ENCODE measurements around the gene NTNG2. TPM values are rescaled to one million over a fixed set of nuclear protein-coding genes. Genes with fewer than 3 reads are reported as not detected.

The NTNG2 gene
- total RNA-seq, 1 donor from 2014 or later, result 2.5 TPM

DNA sequence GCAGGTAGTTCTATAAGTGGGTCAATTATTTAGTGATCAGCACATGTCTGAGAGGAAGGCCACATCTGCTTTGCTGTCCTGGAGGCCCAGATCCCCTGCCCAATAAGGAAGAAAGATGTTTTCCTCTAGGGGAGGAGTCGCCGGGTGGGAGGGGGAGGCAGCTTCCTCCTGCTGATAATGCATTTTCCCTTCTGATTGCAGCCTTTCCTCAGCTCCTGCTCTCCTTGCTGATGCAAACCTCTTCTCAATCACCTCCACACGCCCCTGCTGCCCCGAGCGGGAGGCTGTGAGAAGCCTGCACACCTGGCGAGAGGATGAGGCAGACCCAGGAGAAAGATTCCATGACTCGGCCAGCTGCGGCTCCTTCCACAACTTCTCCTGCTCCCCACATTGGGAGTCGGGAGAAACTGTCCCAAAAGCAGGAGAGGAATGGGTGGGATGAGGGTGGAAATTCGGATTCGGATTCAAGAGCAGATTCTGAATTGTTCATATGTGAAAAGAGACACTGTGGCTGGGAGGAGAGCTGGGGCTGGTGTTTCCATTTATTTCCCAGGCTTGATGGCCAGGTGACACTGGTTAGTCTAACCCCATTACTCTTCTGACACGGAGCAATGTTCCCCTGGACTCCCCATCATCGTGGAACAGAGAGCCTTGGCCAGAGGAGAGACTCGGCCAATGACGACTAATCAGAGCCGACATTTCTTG, 6.8 kb upstream of the NTNG2 start:
- no peak overlapping the region for H3K4me3 ChIP-seq (ENCODE audit: insufficient read depth, low read depth, low read length)
- Mint-ChIP-seq H3K9me3 (ENCODE audit: unreplicated experiment) (no peaks in the 10 kb centered on the region), H3K4me1 (ENCODE audit: low read depth, unreplicated experiment) (no peaks in the 10 kb centered on the region), H3K4me3 (ENCODE audit: unreplicated experiment) (no peak overlapping the region), H3K27me3 (ENCODE audit: low read depth, unreplicated experiment) (peaks cover 91% of the 10 kb centered on the region), H3K36me3 (ENCODE audit: low read depth, unreplicated experiment) (no peaks in the 10 kb centered on the region), H3K27ac (ENCODE audit: unreplicated experiment) (no peak overlapping the region)
- H2AFZ ChIP-seq (ENCODE audit: low read depth, low read length), result no peak overlapping the region
- no peaks in the 10 kb centered on the region for H3K79me2 ChIP-seq (ENCODE audit: insufficient read depth, low read length)
- no peak for FAIRE-seq
- H3K9me3 ChIP-seq (ENCODE audit: insufficient read depth, low read depth, low read length), result no peaks in the 10 kb centered on the region
- no peak overlapping the region for H3K9ac ChIP-seq (ENCODE audit: low read length)
- no peak overlapping the region for H3K27ac ChIP-seq (ENCODE audit: low read depth, low read length)
- DNase-seq (ENCODE audit: low read depth), result no peak
- H3K27me3 ChIP-seq (ENCODE audit: insufficient read depth, low read length), result peaks cover 58% of the 10 kb centered on the region
- no peaks in the 10 kb centered on the region for H3K4me1 ChIP-seq (ENCODE audit: insufficient read depth, low read length)
- H3K36me3 ChIP-seq (ENCODE audit: insufficient read depth, low read length), result no peaks in the 10 kb centered on the region
- H3K4me2 ChIP-seq (ENCODE audit: low read length), result no peak overlapping the region
- TF ChIP-seq, protein P1, sequence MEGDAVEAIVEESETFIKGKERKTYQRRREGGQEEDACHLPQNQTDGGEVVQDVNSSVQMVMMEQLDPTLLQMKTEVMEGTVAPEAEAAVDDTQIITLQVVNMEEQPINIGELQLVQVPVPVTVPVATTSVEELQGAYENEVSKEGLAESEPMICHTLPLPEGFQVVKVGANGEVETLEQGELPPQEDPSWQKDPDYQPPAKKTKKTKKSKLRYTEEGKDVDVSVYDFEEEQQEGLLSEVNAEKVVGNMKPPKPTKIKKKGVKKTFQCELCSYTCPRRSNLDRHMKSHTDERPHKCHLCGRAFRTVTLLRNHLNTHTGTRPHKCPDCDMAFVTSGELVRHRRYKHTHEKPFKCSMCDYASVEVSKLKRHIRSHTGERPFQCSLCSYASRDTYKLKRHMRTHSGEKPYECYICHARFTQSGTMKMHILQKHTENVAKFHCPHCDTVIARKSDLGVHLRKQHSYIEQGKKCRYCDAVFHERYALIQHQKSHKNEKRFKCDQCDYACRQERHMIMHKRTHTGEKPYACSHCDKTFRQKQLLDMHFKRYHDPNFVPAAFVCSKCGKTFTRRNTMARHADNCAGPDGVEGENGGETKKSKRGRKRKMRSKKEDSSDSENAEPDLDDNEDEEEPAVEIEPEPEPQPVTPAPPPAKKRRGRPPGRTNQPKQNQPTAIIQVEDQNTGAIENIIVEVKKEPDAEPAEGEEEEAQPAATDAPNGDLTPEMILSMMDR (IDR thresholded peaks at IDR 0.05; ENCODE audit: insufficient read depth, low read depth, low read length), result no peak
- TF ChIP-seq EZH2 (IDR thresholded peaks at IDR 0.05; ENCODE audit: insufficient read depth, low read length), result no peak
- no peaks in the 10 kb centered on the region for H4K20me1 ChIP-seq (ENCODE audit: insufficient read depth, low read length)

DNA sequence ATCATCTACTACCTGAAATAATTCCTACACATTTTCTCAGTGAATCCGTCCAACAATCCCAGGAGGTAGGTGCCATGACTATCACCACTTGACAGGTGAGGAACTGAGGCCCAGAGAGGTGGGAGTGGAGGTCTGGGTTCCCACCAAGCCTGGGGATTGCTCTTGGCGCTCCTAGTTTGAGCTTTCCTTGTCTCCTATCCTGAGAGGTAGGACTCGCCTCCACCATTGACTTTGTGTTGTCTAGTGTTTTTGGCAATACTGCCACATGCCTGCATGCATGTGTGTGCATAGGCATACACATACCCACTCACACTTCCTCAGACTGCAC, 6.3 kb upstream of the NTNG2 start:
- DNase-seq (ENCODE audit: low read depth) (no peak), FAIRE-seq (no peak)
- Mint-ChIP-seq H3K4me3 (ENCODE audit: unreplicated experiment) (no peak overlapping the region), H3K27me3 (ENCODE audit: low read depth, unreplicated experiment) (peaks cover 91% of the 10 kb centered on the region), H3K9me3 (ENCODE audit: unreplicated experiment) (no peaks in the 10 kb centered on the region), H3K36me3 (ENCODE audit: low read depth, unreplicated experiment) (no peaks in the 10 kb centered on the region), H3K27ac (ENCODE audit: unreplicated experiment) (no peak overlapping the region), H3K4me1 (ENCODE audit: low read depth, unreplicated experiment) (no peaks in the 10 kb centered on the region)
- Histone ChIP-seq H3K79me2 (ENCODE audit: insufficient read depth, low read length) (no peaks in the 10 kb centered on the region), H3K9ac (ENCODE audit: low read length) (no peak overlapping the region), H3K27ac (ENCODE audit: low read depth, low read length) (no peak overlapping the region), H4K20me1 (ENCODE audit: insufficient read depth, low read length) (no peaks in the 10 kb centered on the region), H2AFZ (ENCODE audit: low read depth, low read length) (no peak overlapping the region), H3K4me1 (ENCODE audit: insufficient read depth, low read length) (peaks cover 1% of the 10 kb centered on the region), H3K9me3 (ENCODE audit: insufficient read depth, low read depth, low read length) (no peaks in the 10 kb centered on the region), H3K36me3 (ENCODE audit: insufficient read depth, low read length) (no peaks in the 10 kb centered on the region), H3K27me3 (ENCODE audit: insufficient read depth, low read length) (peaks cover 55% of the 10 kb centered on the region), H3K4me2 (ENCODE audit: low read length) (no peak overlapping the region), H3K4me3 (ENCODE audit: insufficient read depth, low read depth, low read length) (no peak overlapping the region)
- no peak for TF ChIP-seq EZH2 (IDR thresholded peaks at IDR 0.05; ENCODE audit: insufficient read depth, low read length)
- TF ChIP-seq, protein P1 (IDR thresholded peaks at IDR 0.05; ENCODE audit: insufficient read depth, low read depth, low read length), result no peak

DNA sequence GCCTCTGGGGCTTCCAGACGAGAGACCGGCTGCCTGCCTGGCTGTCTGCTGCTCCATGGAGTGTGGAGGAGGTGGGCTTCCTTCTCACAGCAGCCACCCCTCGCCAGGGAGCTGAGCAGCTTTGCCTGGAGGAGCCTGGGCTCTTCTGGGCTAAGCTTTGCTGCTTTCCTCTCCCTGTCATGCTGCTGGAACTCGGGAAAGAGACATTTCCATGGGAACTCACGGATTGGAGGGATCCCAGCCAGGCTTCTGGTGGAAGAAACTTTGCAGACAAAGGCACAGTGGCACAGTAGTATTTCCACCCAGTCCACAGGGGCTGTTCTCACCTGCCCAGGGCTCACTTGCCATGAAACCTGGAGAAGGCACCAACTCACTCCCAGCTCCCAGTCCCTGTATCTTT, 5.6 kb upstream of the NTNG2 start:
- no peak overlapping the region for H3K4me3 Mint-ChIP-seq (ENCODE audit: unreplicated experiment)
- Histone ChIP-seq H3K4me3 (ENCODE audit: insufficient read depth, low read depth, low read length) (no peak overlapping the region), H3K4me2 (ENCODE audit: low read length) (no peak overlapping the region), H4K20me1 (ENCODE audit: insufficient read depth, low read length) (no peaks in the 10 kb centered on the region), H3K27me3 (ENCODE audit: insufficient read depth, low read length) (peaks cover 52% of the 10 kb centered on the region), H2AFZ (ENCODE audit: low read depth, low read length) (no peak overlapping the region), H3K4me1 (ENCODE audit: insufficient read depth, low read length) (peaks cover 7% of the 10 kb centered on the region), H3K36me3 (ENCODE audit: insufficient read depth, low read length) (no peaks in the 10 kb centered on the region), H3K9ac (ENCODE audit: low read length) (no peak overlapping the region), H3K79me2 (ENCODE audit: insufficient read depth, low read length) (no peaks in the 10 kb centered on the region), H3K27ac (ENCODE audit: low read depth, low read length) (no peak overlapping the region), H3K9me3 (ENCODE audit: insufficient read depth, low read depth, low read length) (no peaks in the 10 kb centered on the region)
- H3K27me3 Mint-ChIP-seq (ENCODE audit: low read depth, unreplicated experiment), result peaks cover 91% of the 10 kb centered on the region
- DNase-seq (ENCODE audit: low read depth) (no peak), FAIRE-seq (no peak)
- TF ChIP-seq, protein P1 (IDR thresholded peaks at IDR 0.05; ENCODE audit: insufficient read depth, low read depth, low read length), result no peak
- TF ChIP-seq EZH2 (IDR thresholded peaks at IDR 0.05; ENCODE audit: insufficient read depth, low read length), result no peak
- H3K27ac Mint-ChIP-seq (ENCODE audit: unreplicated experiment), result no peak overlapping the region
- H3K36me3 Mint-ChIP-seq (ENCODE audit: low read depth, unreplicated experiment), result no peaks in the 10 kb centered on the region
- no peaks in the 10 kb centered on the region for H3K4me1 Mint-ChIP-seq (ENCODE audit: low read depth, unreplicated experiment)
- no peaks in the 10 kb centered on the region for H3K9me3 Mint-ChIP-seq (ENCODE audit: unreplicated experiment)
